ENCODE results near the gene SIPA1L3. TPM values are rescaled to one million over a fixed set of nuclear protein-coding genes. Genes with fewer than 3 reads are reported as not detected.

The SIPA1L3 gene
- total and polyA plus RNA-seq, 10 of the 15 experiments (the other 5 are each of a cell fraction or from before 2014, with no cell fraction given) = 0.24 to 66.2 (median 19.1) TPM

DNA sequence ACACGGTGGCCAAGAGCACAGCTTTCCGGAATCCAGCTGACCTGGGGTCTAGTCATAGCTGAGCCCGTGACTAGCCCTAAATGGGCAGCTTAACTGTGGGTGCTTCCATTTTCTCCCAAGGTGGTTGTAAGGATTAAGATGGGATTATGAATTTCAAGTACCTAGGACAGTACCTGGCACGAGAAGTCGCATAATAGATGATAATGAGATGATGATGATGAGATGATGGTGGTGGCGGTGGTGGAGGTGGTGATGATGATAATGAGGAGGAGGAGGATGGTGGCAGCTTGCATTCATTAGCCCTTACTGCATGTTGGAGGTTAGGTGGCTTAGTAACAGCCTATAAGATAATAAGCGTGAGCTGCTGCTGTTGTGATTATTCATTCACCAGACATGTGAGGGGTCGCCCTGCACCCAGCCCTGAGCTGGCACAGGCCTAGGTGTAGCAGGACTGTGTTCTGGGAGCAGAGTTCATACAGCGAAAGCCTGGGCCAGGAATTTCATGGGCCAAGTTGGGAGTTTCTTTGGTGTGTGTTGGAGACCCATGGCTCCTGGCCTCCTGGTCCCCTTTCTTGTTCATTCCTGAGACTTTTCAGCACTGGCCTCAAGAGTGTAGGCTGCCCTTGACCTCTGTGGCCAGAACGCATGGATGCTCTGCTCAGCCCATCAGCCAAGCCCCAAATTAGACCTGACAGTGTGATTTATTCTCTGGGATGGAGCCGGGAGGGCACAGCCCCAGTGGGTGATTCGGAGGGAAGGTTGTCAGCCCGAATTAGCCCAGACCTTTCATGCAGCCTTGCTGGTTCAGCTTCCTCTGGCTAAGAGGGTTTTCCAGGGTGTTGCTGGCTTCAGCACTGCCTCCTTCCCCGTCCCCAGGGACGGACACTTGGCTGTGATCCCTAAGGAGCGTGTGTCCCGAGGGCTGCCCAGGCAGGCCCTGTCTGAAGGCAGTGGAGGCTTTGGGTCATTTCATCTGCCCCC is 128.8 kb downstream of the SIPA1L3 start:
- no peak overlapping the region for H3K9ac ChIP-seq (ENCODE audit: control insufficient read depth, insufficient read depth, low read length)
- WGBS (ENCODE audit: insufficient coverage, insufficient replicate concordance, low lambda C conversion rate, missing lambda C conversion rate) = 98% methylated on average over 17 of the region's 17 CpGs
- no peak overlapping the region for H2AFZ ChIP-seq (ENCODE audit: control insufficient read depth, low read depth, low read length)
- in situ Hi-C loops (cut with MboI) = no loop called here
- ChIA-PET SMC1A (ENCODE audit: uncharacterized antibody, unreplicated experiment) (interaction anchor here (0.7 to 6.4 kb wide), 4 partner anchors 10 to 133 kb away, joined by 3 to 74 read pairs (median 6); partner anchors contain the start of gene SIPA1L3), POLR2A (interaction anchor here (1.0 to 4.8 kb wide), 3 partner anchors 10 to 32 kb away, joined by 3 to 17 read pairs (median 10); no protein-coding TSS in a partner anchor), RAD21 (ENCODE audit: unreplicated experiment) (interaction anchor here (1.0 to 6.1 kb wide), 4 partner anchors 11 to 129 kb away, joined by 3 to 55 read pairs (median 14); partner anchors contain the start of genes SIPA1L3 and WDR87), CTCF (interaction anchor here (0.7 to 1.3 kb wide), 4 partner anchors 8 to 133 kb away, joined by 3 to 6 read pairs (median 4); partner anchors contain the start of gene SIPA1L3)
- no peak for DNase-seq (ENCODE audit: low read depth, low spot score)
- no peak overlapping the region for H3K4me3 ChIP-seq
- BruUV-seq (replicated peaks) = no TSS peak
- no peaks in the 10 kb centered on the region; the same call in 2 of the 3 replicates for H3K9me3 ChIP-seq (replicated peaks; ENCODE audit: control insufficient read depth, insufficient read depth, low read length)
- ATAC-seq = no peak
- peaks cover 2 to 7% of the 10 kb centered on the region in 2 experiments; a peak in 3 of 4 replicates for H3K36me3 ChIP-seq (ENCODE audit: control insufficient read depth in 2 of 2, insufficient read depth in 2 of 2, low read length in 1 of 2)
- no peak for FAIRE-seq
- H3K4me1 ChIP-seq (ENCODE audit: control insufficient read depth, insufficient read depth, low read length) = peaks cover 39% of the 10 kb centered on the region
- no peaks in the 10 kb centered on the region for H3K27me3 ChIP-seq (replicated peaks in 1 of 2; ENCODE audit: control insufficient read depth in 2 of 2, insufficient read depth in 2 of 2, low read length in 1 of 2)
- no peak overlapping the region for H3K27ac ChIP-seq (ENCODE audit: control insufficient read depth, insufficient read depth)
- H3K4me2 ChIP-seq (ENCODE audit: control insufficient read depth, insufficient read depth) = no peak overlapping the region
- intact Hi-C loops (cut with micrococcal nuclease; ENCODE audit: unreplicated experiment) = no loop called here
- no peaks in the 10 kb centered on the region for H4K20me1 ChIP-seq (ENCODE audit: control insufficient read depth, insufficient read depth)
- H3K79me2 ChIP-seq (ENCODE audit: control insufficient read depth, insufficient read depth, low read length) = peaks cover 29% of the 10 kb centered on the region
- no peak for TF ChIP-seq HDGF (IDR thresholded peaks at IDR 0.05)
- TF ChIP-seq, protein P1, sequence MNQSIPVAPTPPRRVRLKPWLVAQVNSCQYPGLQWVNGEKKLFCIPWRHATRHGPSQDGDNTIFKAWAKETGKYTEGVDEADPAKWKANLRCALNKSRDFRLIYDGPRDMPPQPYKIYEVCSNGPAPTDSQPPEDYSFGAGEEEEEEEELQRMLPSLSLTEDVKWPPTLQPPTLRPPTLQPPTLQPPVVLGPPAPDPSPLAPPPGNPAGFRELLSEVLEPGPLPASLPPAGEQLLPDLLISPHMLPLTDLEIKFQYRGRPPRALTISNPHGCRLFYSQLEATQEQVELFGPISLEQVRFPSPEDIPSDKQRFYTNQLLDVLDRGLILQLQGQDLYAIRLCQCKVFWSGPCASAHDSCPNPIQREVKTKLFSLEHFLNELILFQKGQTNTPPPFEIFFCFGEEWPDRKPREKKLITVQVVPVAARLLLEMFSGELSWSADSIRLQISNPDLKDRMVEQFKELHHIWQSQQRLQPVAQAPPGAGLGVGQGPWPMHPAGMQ (IDR thresholded peaks at IDR 0.05; ENCODE audit: borderline replicate concordance) = no peak
- TF ChIP-seq JUNB (IDR thresholded peaks at IDR 0.05) = no peak
- no peak for TF ChIP-seq EED (IDR thresholded peaks at IDR 0.05; ENCODE audit: low read depth)
- TF ChIP-seq, protein P2, sequence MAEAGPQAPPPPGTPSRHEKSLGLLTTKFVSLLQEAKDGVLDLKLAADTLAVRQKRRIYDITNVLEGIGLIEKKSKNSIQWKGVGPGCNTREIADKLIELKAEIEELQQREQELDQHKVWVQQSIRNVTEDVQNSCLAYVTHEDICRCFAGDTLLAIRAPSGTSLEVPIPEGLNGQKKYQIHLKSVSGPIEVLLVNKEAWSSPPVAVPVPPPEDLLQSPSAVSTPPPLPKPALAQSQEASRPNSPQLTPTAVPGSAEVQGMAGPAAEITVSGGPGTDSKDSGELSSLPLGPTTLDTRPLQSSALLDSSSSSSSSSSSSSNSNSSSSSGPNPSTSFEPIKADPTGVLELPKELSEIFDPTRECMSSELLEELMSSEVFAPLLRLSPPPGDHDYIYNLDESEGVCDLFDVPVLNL (IDR thresholded peaks at IDR 0.05; ENCODE audit: low read depth, low read length) = no peak
- TF ChIP-seq IKZF2 (IDR thresholded peaks at IDR 0.05) = no peak
- no peak for TF ChIP-seq NFYB (IDR thresholded peaks at IDR 0.05; ENCODE audit: insufficient read depth, low read depth, low read length)
- TF ChIP-seq, protein P3, sequence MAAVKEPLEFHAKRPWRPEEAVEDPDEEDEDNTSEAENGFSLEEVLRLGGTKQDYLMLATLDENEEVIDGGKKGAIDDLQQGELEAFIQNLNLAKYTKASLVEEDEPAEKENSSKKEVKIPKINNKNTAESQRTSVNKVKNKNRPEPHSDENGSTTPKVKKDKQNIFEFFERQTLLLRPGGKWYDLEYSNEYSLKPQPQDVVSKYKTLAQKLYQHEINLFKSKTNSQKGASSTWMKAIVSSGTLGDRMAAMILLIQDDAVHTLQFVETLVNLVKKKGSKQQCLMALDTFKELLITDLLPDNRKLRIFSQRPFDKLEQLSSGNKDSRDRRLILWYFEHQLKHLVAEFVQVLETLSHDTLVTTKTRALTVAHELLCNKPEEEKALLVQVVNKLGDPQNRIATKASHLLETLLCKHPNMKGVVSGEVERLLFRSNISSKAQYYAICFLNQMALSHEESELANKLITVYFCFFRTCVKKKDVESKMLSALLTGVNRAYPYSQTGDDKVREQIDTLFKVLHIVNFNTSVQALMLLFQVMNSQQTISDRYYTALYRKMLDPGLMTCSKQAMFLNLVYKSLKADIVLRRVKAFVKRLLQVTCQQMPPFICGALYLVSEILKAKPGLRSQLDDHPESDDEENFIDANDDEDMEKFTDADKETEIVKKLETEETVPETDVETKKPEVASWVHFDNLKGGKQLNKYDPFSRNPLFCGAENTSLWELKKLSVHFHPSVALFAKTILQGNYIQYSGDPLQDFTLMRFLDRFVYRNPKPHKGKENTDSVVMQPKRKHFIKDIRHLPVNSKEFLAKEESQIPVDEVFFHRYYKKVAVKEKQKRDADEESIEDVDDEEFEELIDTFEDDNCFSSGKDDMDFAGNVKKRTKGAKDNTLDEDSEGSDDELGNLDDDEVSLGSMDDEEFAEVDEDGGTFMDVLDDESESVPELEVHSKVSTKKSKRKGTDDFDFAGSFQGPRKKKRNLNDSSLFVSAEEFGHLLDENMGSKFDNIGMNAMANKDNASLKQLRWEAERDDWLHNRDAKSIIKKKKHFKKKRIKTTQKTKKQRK (IDR thresholded peaks at IDR 0.05; ENCODE audit: low read depth, low read length) = no peak
- no peak for TF ChIP-seq RUNX3 (IDR thresholded peaks at IDR 0.05; ENCODE audit: low read length)
- TF ChIP-seq, protein P4, sequence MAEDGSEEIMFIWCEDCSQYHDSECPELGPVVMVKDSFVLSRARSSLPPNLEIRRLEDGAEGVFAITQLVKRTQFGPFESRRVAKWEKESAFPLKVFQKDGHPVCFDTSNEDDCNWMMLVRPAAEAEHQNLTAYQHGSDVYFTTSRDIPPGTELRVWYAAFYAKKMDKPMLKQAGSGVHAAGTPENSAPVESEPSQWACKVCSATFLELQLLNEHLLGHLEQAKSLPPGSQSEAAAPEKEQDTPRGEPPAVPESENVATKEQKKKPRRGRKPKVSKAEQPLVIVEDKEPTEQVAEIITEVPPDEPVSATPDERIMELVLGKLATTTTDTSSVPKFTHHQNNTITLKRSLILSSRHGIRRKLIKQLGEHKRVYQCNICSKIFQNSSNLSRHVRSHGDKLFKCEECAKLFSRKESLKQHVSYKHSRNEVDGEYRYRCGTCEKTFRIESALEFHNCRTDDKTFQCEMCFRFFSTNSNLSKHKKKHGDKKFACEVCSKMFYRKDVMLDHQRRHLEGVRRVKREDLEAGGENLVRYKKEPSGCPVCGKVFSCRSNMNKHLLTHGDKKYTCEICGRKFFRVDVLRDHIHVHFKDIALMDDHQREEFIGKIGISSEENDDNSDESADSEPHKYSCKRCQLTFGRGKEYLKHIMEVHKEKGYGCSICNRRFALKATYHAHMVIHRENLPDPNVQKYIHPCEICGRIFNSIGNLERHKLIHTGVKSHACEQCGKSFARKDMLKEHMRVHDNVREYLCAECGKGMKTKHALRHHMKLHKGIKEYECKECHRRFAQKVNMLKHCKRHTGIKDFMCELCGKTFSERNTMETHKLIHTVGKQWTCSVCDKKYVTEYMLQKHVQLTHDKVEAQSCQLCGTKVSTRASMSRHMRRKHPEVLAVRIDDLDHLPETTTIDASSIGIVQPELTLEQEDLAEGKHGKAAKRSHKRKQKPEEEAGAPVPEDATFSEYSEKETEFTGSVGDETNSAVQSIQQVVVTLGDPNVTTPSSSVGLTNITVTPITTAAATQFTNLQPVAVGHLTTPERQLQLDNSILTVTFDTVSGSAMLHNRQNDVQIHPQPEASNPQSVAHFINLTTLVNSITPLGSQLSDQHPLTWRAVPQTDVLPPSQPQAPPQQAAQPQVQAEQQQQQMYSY (CRISPR knock-in tag; IDR thresholded peaks at IDR 0.05) = no peak
- TF ChIP-seq YBX1 (IDR thresholded peaks at IDR 0.05) = no peak
- TF ChIP-seq ZSCAN29 (IDR thresholded peaks at IDR 0.05) = no peak

All from GM12878 (cell line).